Keratinocyte (primary cell): ENCODE data around the gene YAE1. TPM values are rescaled to one million over a fixed set of nuclear protein-coding genes. Genes with fewer than 3 reads are reported as not detected.

Source experiments
- DNase-seq: peaks from one replicate; pipeline ENCODE4 v3.0.0-alpha.2; 2011; ENCODE audit warnings: low read depth, missing footprints, low spot score
- FAIRE-seq: peaks from 2 replicates; lab custom pipeline; 2011; peaks lifted over from hg19 to GRCh38; lab: Jason Lieb, UNC
- H2AFZ ChIP-seq: 2 replicates; pipeline ENCODE4 v1.6.0; 2012; ENCODE audit warnings: low read length, control low read depth, inconsistent platforms; ENCODE audit not compliant: control insufficient read depth
- H3K27ac ChIP-seq: 2 replicates; pipeline ENCODE4 v1.5.1; 2011; ENCODE audit warnings: low read length; ENCODE audit not compliant: control insufficient read depth, insufficient read depth
- H3K27me3 ChIP-seq: 3 replicates; pipeline ENCODE4 v1.6.0; 2011; ENCODE audit warnings: low read length; ENCODE audit not compliant: control insufficient read depth, insufficient read depth; ENCODE audit errors: extremely low read depth
- H3K36me3 ChIP-seq, 2 experiments: 2 replicates in 1 of 2; 3 replicates in 1 of 2; pipeline ENCODE4 v1.5.1; 2011; ENCODE audit warnings: low read length in 2 of 2, mild to moderate bottlenecking in 1 of 2; ENCODE audit not compliant: control insufficient read depth in 2 of 2, insufficient read depth in 2 of 2; ENCODE audit errors: extremely low read depth in 1 of 2
- H3K4me1 ChIP-seq: 3 replicates; pipeline ENCODE4 v1.5.1; 2011; ENCODE audit warnings: low read length; ENCODE audit not compliant: control insufficient read depth, insufficient read depth; ENCODE audit errors: extremely low read depth
- H3K4me2 ChIP-seq: 3 replicates; pipeline ENCODE4 v1.6.0; 2011; ENCODE audit warnings: low read depth, low read length; ENCODE audit not compliant: control insufficient read depth, insufficient read depth; ENCODE audit errors: extremely low read depth
- H3K4me3 ChIP-seq, 3 experiments: fragments of 200-600 bp in 1 of 3; sonication (generic) in 1 of 3; 2 replicates in 2 of 3; 3 replicates in 1 of 3; pipeline ENCODE4 v1.5.1; 2011 to 2016; ENCODE audit warnings: low read length in 3 of 3, mild to moderate bottlenecking in 3 of 3, control low read depth in 2 of 3, inconsistent platforms in 1 of 3, low read depth in 1 of 3, mixed read lengths in 1 of 3, mixed run types in 1 of 3, moderate library complexity in 1 of 3; ENCODE audit not compliant: control insufficient read depth in 2 of 3, insufficient read depth in 2 of 3; ENCODE audit errors: extremely low read depth in 1 of 3
- H3K79me2 ChIP-seq: 2 replicates; pipeline ENCODE4 v1.6.0; 2012; ENCODE audit warnings: low read length; ENCODE audit not compliant: control insufficient read depth, insufficient read depth
- H3K9ac ChIP-seq: 3 replicates; pipeline ENCODE4 v1.6.0; 2011; ENCODE audit warnings: low read length; ENCODE audit not compliant: control insufficient read depth, insufficient read depth; ENCODE audit errors: extremely low read depth
- H3K9me1 ChIP-seq: 3 replicates; pipeline ENCODE4 v1.6.0; 2011; ENCODE audit warnings: low read length; ENCODE audit not compliant: control insufficient read depth, insufficient read depth; ENCODE audit errors: extremely low read depth
- H3K9me3 ChIP-seq: 2 replicates; pipeline ENCODE4 v1.5.1; 2012; ENCODE audit warnings: low read depth, low read length; ENCODE audit not compliant: control insufficient read depth
- H4K20me1 ChIP-seq: 3 replicates; pipeline ENCODE4 v1.6.0; 2011; ENCODE audit warnings: low read length; ENCODE audit not compliant: control insufficient read depth, insufficient read depth; ENCODE audit errors: extremely low read depth
- EZH2 ChIP-seq: IDR thresholded peaks from one replicate; pipeline ENCODE4 v1.6.1; 2012; ENCODE audit warnings: inconsistent platforms, mild to moderate bottlenecking, low read length, moderate library complexity
- dilution Hi-C: fragments of 300-500 bp; cut with MboI; formaldehyde crosslinking; loops from one replicate; pipeline ENCODE4 v1.7.0; 2020; ENCODE audit warnings: low sequenced_read_pairs; ENCODE audit not compliant: extremely low pct_ligation_motif_present
- polyA plus RNA-seq, 5 experiments: library from polyadenylated mRNA; depleted of rRNA in 3 of 5; stranded (reverse) in 3 of 5; stranded (forward) in 1 of 5; unstranded in 1 of 5; fragments of >200 nt; gene quantifications; 1 replicate in 1 of 5; 2 replicates in 3 of 5; 3 replicates in 1 of 5; pipeline versions ENCODE4 v1.2.1 to v1.2.3, GENCODE V29; 2011 to 2012; ENCODE audit warnings: missing spikeins in 2 of 5, low read depth in 1 of 5, low replicate concordance in 1 of 5
- TF ChIP-seq, protein P1 (sequence below), 3 experiments: IDR thresholded peaks in 1 of 3; conservative IDR thresholded peaks in 1 of 3; optimal IDR thresholded peaks in 1 of 3; 2 replicates in 2 of 3; 3 replicates in 1 of 3; pipeline versions ENCODE3 to v1.5.1; 2011; ENCODE audit warnings: low read length in 3 of 3, mild to moderate bottlenecking in 3 of 3, moderate library complexity in 2 of 3, control low read depth in 1 of 3, inconsistent platforms in 1 of 3; ENCODE audit not compliant: insufficient read depth in 2 of 3; ENCODE audit errors: extremely low read depth in 1 of 3

The YAE1 gene
- polyA plus RNA-seq, 1 donor (not counting 4 experiments of a cell fraction or from before 2014, with no cell fraction given), result 43.7 TPM

- TF ChIP-seq, protein P1, sequence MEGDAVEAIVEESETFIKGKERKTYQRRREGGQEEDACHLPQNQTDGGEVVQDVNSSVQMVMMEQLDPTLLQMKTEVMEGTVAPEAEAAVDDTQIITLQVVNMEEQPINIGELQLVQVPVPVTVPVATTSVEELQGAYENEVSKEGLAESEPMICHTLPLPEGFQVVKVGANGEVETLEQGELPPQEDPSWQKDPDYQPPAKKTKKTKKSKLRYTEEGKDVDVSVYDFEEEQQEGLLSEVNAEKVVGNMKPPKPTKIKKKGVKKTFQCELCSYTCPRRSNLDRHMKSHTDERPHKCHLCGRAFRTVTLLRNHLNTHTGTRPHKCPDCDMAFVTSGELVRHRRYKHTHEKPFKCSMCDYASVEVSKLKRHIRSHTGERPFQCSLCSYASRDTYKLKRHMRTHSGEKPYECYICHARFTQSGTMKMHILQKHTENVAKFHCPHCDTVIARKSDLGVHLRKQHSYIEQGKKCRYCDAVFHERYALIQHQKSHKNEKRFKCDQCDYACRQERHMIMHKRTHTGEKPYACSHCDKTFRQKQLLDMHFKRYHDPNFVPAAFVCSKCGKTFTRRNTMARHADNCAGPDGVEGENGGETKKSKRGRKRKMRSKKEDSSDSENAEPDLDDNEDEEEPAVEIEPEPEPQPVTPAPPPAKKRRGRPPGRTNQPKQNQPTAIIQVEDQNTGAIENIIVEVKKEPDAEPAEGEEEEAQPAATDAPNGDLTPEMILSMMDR (optimal IDR thresholded peaks at IDR 0.05 in 1 of 3, IDR thresholded peaks at IDR 0.05 in 1 of 3, conservative IDR thresholded peaks at IDR 0.05 in 1 of 3; ENCODE audit: extremely low read depth in 1 of 3, insufficient read depth in 2 of 3, low read length in 3 of 3), result no peak
- TF ChIP-seq EZH2, result no peak
- H3K79me2 ChIP-seq, result no peaks in the 10 kb centered on the region
- H3K4me2 ChIP-seq, result peak overlapping the region; percentile 35
- peaks cover 49% of the 10 kb centered on the region for H3K4me1 ChIP-seq
- no peak overlapping the region for H2AFZ ChIP-seq
- no peak for DNase-seq
- dilution Hi-C loops, result no loop called here
- H3K9me1 ChIP-seq, result no peaks in the 10 kb centered on the region
- FAIRE-seq, result peak; percentile 78
- no peaks in the 10 kb centered on the region for H4K20me1 ChIP-seq
- peak overlapping the region; percentile 29 for H3K9ac ChIP-seq
- H3K36me3 ChIP-seq, result no peaks in the 10 kb centered on the region
- H3K27ac ChIP-seq, result peak overlapping the region; percentile 75
- H3K9me3 ChIP-seq, result no peaks in the 10 kb centered on the region
- no peaks in the 10 kb centered on the region for H3K27me3 ChIP-seq
- H3K4me3 ChIP-seq, result no peak overlapping the region
Observed at GRCh38 chr7:39605087-39605486, 38.9 kb downstream of the YAE1 start.

DNA sequence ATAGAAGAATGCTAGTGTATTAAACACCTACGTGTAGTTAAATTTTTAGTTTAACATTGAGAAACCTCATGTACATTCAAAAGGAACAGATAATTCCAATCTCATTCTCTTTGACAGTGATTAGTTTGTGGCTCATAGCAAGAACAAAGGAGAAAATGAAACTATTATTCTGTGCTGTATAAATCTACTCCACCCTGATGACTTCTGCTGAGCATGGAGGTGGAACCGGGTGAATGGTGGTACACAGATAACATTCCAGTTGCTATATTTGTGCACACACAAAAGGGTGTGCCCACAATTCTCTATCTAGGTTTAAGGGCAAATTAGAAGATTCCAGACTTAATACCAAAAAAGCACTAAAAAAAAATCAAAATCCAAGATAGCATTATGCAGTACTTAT is 40.1 kb downstream of the YAE1 start:
- Histone ChIP-seq H4K20me1 (no peaks in the 10 kb centered on the region), H3K4me2 (peak overlapping the region; percentile 45), H2AFZ (no peak overlapping the region), H3K4me1 (peaks cover 54% of the 10 kb centered on the region), H3K36me3 (no peaks in the 10 kb centered on the region), H3K27ac (peak overlapping the region; percentile 75), H3K9me3 (no peaks in the 10 kb centered on the region), H3K27me3 (no peaks in the 10 kb centered on the region), H3K9ac (no peak overlapping the region), H3K9me1 (no peaks in the 10 kb centered on the region), H3K4me3 (peak overlapping the region in 1 of 3 experiments; percentile 22), H3K79me2 (no peaks in the 10 kb centered on the region)
- no peak for TF ChIP-seq EZH2
- TF ChIP-seq, protein P1 (optimal IDR thresholded peaks at IDR 0.05 in 1 of 3, IDR thresholded peaks at IDR 0.05 in 1 of 3, conservative IDR thresholded peaks at IDR 0.05 in 1 of 3; ENCODE audit: extremely low read depth in 1 of 3, insufficient read depth in 2 of 3, low read length in 3 of 3), result no peak
- no peak for DNase-seq
- peak; percentile 67 for FAIRE-seq
- dilution Hi-C loops, result no loop called here
